NT2/D1 (cell line): ENCODE results near the gene PLA2G2F.

Source experiments
- YY1 ChIP-seq: IDR thresholded peaks from 2 replicates; pipeline ENCODE4 v1.6.1; 2011; ENCODE audit not compliant: insufficient read length, insufficient read depth
- ZNF274 ChIP-seq: IDR thresholded peaks from 2 replicates; pipeline ENCODE4 v1.6.1; 2011; ENCODE audit warnings: mild to moderate bottlenecking, low read depth, low read length

DNA sequence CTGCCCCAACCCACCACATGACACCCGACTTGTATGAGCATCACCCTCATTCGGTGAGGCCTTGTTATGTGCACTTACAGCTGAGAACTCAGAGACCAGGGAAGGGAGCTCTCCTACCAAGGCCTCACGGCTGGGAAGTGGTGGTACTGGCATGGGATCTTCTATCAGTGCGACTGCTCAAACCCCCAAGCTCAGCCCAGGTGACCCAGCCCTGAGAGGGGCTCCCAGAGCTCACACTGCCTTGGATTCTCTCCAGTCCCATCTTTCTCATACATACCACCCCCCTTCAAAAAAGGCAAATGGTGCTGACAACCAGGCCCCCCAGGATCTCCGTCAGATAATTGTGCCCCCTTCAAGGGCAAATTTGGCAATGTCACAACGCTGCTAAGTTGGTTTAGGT is 777 bp upstream of the PLA2G2F start:
- TF ChIP-seq ZNF274 (no peak), YY1 (no peak)
